Prostate gland (tissue), 2 donors: Measurements from ENCODE around the gene NOXA1. TPM values are rescaled to one million over a fixed set of nuclear protein-coding genes. Genes with fewer than 3 reads are reported as not detected.
"Not testable (repeated sequence)": the region's sequence is repeated elsewhere in the genome, so short reads cannot be mapped to it uniquely, and the experiment has no call there.

Experiments used
- DNase-seq: peaks from one replicate; pipeline ENCODE4 v3.0.0-alpha.2; 2019; ENCODE audit warnings: low spot score
- H3K27ac ChIP-seq, 2 donors: fragments of 200-600 bp; sonication (generic); 2 replicates each; pipeline ENCODE4 v1.5.1; 2017 to 2019
- H3K27me3 ChIP-seq: fragments of 200-600 bp; sonication (generic); replicated peaks from 2 replicates; pipeline ENCODE4 v1.5.1; 2019; ENCODE audit not compliant: insufficient read depth
- H3K36me3 ChIP-seq, 2 donors: fragments of 200-600 bp; sonication (generic); 1 replicate in 1 of 2; 2 replicates in 1 of 2; pipeline versions ENCODE4 v1.5.1 to v1.8.1; 2017 to 2019
- H3K4me1 ChIP-seq: fragments of 200-600 bp; sonication (generic); replicated peaks from 2 replicates; pipeline ENCODE4 v1.5.1; 2019
- H3K4me3 ChIP-seq, 2 donors: fragments of 200-600 bp; sonication (generic); 2 replicates each; pipeline ENCODE4 v1.5.1; 2017 to 2019
- H3K9me3 ChIP-seq: fragments of 200-600 bp; sonication (generic); 2 replicates; pipeline ENCODE4 v1.5.1; 2017
- CTCF ChIP-seq, 4 experiments: fragments of 200-600 bp in 2 of 4; fragments of 450-650 bp in 2 of 4; sonication (generic) in 2 of 4; IDR thresholded peaks; 1 replicate in 3 of 4; 2 replicates in 1 of 4; pipeline ENCODE4 v1.5.1; 2016 to 2019; ENCODE audit warnings: antibody characterized with exemption in 4 of 4, mild to moderate bottlenecking in 2 of 4, moderate library complexity in 2 of 4
- POLR2A ChIP-seq: fragments of 450-650 bp; IDR thresholded peaks from one replicate; pipeline ENCODE4 v1.6.1; 2016; ENCODE audit warnings: antibody characterized with exemption, mild to moderate bottlenecking
- POLR2AphosphoS5 ChIP-seq: sonication (generic); formaldehyde crosslinking; IDR thresholded peaks from one replicate; pipeline ENCODE4 v1.6.1; 2017; ENCODE audit warnings: antibody characterized with exemption
- WGBS: methylation state at CpG from one replicate; pipeline ENCODE4 v1.1.5; 2018; 5-methylcytosine and 5-hydroxymethylcytosine counted together
- intact Hi-C: fragments of 100-400 bp; cut with DNase I; formaldehyde crosslinking; loops from one replicate; pipeline ENCODE4 v1.14.2; 2022
- total RNA-seq, 2 donors: library from RNA; depleted of rRNA; stranded (reverse); fragments of >200 nt; gene quantifications; one replicate each; pipeline ENCODE4 v1.1.0, GENCODE V29; 2016

The NOXA1 gene
- total RNA-seq, 2 donors from 2014 or later, result 7.5 to 17.1 TPM

- no peaks in the 10 kb centered on the region for H3K9me3 ChIP-seq
- 88% methylated on average over 23 of the region's 23 CpGs for WGBS
Measured at GRCh38 chr9:137465720-137466388, 42.7 kb downstream of the NOXA1 start.

GRCh38 chr9:137466389-137467085 is 43.3 kb downstream of the NOXA1 start:
- intact Hi-C loops, H3K9me3 ChIP-seq, H3K4me3 ChIP-seq, H3K36me3 ChIP-seq, H3K4me1 ChIP-seq, H3K27me3 ChIP-seq, DNase-seq, H3K27ac ChIP-seq: not testable (repeated sequence)
- WGBS, result 91% methylated on average over 35 of the region's 35 CpGs

More at GRCh38 chr9:137465720-137466388, 42.7 kb downstream of the NOXA1 start:
- no peak for TF ChIP-seq POLR2AphosphoS5
- TF ChIP-seq CTCF (IDR thresholded peaks at IDR 0.05), result no peak
- no peak for TF ChIP-seq POLR2A
- H3K27ac ChIP-seq, result no peak overlapping the region
- DNase-seq, result no peak
- no peaks in the 10 kb centered on the region for H3K4me1 ChIP-seq
- no peaks in the 10 kb centered on the region for H3K27me3 ChIP-seq
- H3K4me3 ChIP-seq, result no peak overlapping the region
- H3K36me3 ChIP-seq, result no peaks in the 10 kb centered on the region
- intact Hi-C loops, result no loop called here

GRCh38 chr9:137467161-137467581 is 44.0 kb downstream of the NOXA1 start:
- intact Hi-C loops, result no loop called here
- no peaks in the 10 kb centered on the region for H3K27me3 ChIP-seq
- H3K9me3 ChIP-seq, result no peaks in the 10 kb centered on the region
- no peaks in the 10 kb centered on the region for H3K36me3 ChIP-seq
- H3K4me3 ChIP-seq, result no peak overlapping the region
- H3K27ac ChIP-seq, result no peak overlapping the region
- TF ChIP-seq CTCF (IDR thresholded peaks at IDR 0.05) (no peak), POLR2A (no peak), POLR2AphosphoS5 (no peak)
- 92% methylated on average over 16 of the region's 16 CpGs for WGBS
- DNase-seq, result no peak
- H3K4me1 ChIP-seq, result no peaks in the 10 kb centered on the region

GRCh38 chr9:137467896-137468295 is 44.7 kb downstream of the NOXA1 start:
- WGBS, result 97% methylated on average over 7 of the region's 7 CpGs
- TF ChIP-seq CTCF (IDR thresholded peaks at IDR 0.05) (no peak), POLR2A (no peak), POLR2AphosphoS5 (no peak)
- H3K27me3 ChIP-seq, result no peaks in the 10 kb centered on the region
- H3K9me3 ChIP-seq, result no peaks in the 10 kb centered on the region
- DNase-seq, result no peak
- no peaks in the 10 kb centered on the region for H3K36me3 ChIP-seq
- H3K27ac ChIP-seq, result no peak overlapping the region
- intact Hi-C loops, result no loop called here
- no peaks in the 10 kb centered on the region for H3K4me1 ChIP-seq
- H3K4me3 ChIP-seq, result no peak overlapping the region

GRCh38 chr9:137470785-137471184 is 47.6 kb downstream of the NOXA1 start:
- WGBS, result 78% methylated on average over 7 of the region's 7 CpGs
- H3K4me1 ChIP-seq, result no peaks in the 10 kb centered on the region
- no peaks in the 10 kb centered on the region for H3K27me3 ChIP-seq
- H3K36me3 ChIP-seq, result no peaks in the 10 kb centered on the region
- H3K27ac ChIP-seq, result no peak overlapping the region
- no peak for TF ChIP-seq POLR2AphosphoS5
- H3K9me3 ChIP-seq, result no peaks in the 10 kb centered on the region
- intact Hi-C loops, result no loop called here
- no peak overlapping the region for H3K4me3 ChIP-seq
- no peak for DNase-seq

GRCh38 chr9:137474271-137474670 is 51.1 kb downstream of the NOXA1 start:
- no peak for TF ChIP-seq POLR2A
- no peak for TF ChIP-seq POLR2AphosphoS5
- no peak for TF ChIP-seq CTCF (IDR thresholded peaks at IDR 0.05)
- Histone ChIP-seq H3K4me3 (no peak overlapping the region), H3K27ac (no peak overlapping the region), H3K4me1 (no peaks in the 10 kb centered on the region), H3K27me3 (no peaks in the 10 kb centered on the region), H3K9me3 (no peaks in the 10 kb centered on the region), H3K36me3 (no peaks in the 10 kb centered on the region)
- WGBS, result 93% methylated on average over 18 of the region's 18 CpGs
- intact Hi-C loops, result no loop called here
- no peak for DNase-seq
